ENCODE measurements around the gene CES2.
A peak's percentile ranks its signal among the peaks of the same experiment; 100 is the strongest.

CES2 gene

DNA sequence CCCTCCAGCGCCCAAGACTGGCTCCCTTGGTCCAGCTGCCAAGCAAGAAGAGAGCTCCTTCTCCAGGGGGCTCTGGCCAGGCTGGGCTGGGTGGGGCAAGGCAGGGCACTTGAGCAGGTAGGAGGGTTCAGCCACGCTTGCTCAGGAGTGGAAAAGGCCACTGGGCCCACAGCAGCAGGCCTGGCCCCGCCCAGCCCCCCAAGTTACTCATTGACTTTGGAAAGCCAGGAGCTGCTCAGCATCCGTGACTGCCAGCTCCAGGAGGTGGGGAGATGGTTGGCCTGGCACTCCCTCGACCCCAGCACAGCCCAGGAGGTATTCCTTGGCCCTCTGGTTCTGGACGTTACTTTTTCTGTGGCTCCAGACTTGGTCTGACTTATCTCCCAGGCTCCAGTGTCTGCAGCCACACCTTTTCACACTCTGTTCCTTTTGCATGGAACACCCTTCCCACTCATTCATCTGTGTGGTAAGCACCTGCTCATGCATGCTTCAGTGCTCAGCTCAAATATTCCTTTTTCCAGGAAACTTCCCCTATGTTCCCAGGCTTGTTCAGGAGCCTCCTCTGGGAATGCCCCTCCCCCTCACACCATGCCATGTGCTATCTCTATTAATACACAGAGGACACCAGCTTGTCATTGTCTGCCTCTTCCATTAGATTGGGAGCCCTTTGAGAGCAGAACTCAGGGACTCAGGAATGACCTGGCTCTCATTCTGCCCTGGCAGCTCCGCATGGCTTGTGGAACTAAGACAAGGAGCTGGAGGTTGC is 16.3 kb upstream of the CES2 start, which contains the start of gene CDH16:
CDH16 (minus strand) TSS at position 83 of the 766 bp plus-strand sequence. CDS start 820 bp downstream, outside the sequence.
- no peak for DNase-seq (ENCODE audit: low read depth in 2 of 2)

- no peak for DNase-seq (ENCODE audit: low read depth in 2 of 2)
Measured at GRCh38 chr16:66919569-66920298, 15.6 kb upstream of the CES2 start.

DNA sequence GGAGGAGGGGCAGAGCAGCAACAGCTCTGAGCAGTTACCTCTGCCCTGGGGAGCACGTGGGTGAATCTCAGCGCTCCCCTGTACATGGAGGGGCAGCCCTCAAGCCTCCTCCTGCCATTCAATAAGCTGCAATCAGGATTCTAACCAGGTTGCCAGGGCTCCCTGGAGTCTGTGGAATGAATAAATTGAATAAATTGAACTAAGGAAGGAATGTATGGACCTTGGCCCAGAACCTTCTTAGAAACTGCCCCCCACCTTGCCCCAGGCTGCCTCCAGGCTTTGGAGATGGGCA is 15.1 kb upstream of the CES2 start:
- DNase-seq (ENCODE audit: low read depth in 2 of 2): no peak

DNA sequence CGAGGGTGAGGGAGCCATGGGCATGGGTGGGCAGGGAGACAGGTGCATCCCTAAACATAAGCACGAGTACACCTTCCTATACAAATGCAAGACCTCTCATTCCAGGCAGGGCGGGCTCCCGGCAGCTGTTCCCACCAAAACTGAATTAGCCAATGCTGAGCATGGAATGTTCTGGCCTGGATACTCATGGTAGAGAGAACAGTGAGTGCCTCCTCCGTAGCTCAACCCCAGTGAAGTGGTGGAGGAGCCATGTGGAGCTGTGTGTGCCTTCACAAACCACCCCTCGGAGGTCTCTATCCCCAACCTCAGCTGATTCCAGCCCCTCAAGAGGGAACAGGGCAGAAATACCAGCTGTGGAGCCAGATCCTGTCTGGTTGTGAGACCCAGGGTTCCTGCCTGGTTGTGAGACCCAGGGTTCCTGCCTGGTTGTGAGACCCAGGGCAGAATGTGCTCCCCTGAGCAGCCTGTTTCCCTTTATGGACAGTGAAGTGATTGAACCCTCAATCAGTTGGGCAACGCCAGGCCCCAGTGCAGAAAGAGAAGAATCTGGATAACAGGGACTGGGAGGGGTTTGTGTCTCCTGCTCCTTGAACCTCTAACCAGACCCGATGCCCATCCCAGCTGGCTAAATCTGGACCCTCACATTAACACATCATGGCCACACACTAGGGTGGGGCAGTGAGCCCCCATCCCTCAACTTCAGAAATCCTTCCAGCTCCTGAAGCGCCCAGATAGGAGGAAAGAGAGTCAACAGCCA is 14.2 kb upstream of the CES2 start:
- no peak for DNase-seq (ENCODE audit: low read depth in 2 of 2)

- DNase-seq (ENCODE audit: low read depth in 2 of 2): no peak
Measured at GRCh38 chr16:66921729-66922450, 13.4 kb upstream of the CES2 start.

GRCh38 chr16:66923247-66923731 is 12.0 kb upstream of the CES2 start:
- DNase-seq (ENCODE audit: low read depth in 2 of 2): no peak

DNA sequence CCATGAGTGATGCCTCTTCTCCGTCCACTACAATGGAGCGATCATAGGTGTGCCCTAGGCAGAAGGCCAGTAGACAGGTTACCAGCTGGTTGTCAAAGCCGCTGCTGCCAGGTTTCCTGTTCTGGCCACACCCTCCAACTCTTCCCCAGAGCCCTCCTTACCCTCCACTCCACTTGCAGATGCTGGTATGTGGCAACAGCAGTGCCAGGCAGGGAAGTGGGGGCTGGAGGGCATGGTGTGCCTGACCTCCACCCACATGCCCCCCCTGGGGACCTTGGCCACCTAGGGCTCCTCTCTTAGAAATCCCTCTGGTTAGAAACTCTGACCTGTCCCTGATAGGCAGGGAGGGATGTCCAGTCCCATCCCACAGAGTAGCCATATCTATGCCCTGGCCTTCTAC is 11.4 kb upstream of the CES2 start:
- no peak for DNase-seq (ENCODE audit: low read depth in 2 of 2)

DNA sequence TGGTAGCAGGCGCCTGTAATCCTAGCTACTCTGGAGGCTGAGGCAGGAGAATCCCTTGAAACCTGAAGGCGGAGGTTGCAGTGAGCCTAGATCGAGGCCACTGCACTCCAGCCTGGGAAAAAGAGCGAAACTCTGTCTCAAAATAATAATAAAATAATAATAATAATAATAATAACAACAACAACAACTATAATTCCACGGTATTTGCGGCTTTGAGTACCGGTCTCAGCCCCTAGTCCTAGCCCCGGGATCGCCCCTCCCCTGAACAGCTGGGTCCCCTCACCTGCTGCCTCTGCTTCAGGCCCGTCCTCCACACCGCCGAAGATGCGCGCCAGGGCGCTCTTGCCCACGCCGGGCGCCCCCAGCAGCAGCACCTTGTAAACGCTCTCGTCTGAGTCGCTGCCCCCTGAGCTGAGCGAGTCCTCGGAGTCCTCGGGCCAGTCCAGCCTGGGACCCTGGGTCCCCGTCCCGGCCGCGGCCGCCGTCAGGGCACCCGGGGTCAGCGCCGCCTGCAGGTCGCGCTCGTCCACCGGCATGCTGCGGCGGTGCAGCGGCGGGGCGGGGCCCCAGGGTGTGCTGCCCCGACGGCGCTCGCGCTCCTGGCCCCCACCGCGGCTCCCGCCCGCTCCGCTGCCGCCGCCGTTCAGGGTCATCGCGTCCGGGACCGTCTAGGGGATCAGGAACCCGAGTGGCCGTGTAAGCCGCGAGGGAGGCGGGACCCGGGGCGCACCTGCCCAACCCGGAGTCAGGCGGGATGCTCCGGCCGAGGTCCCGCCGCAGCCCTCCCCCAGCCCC is 10.6 kb upstream of the CES2 start:
- peak in 1 of 2 donors; percentile 27 for DNase-seq (ENCODE audit: low read depth in 2 of 2)

DNA sequence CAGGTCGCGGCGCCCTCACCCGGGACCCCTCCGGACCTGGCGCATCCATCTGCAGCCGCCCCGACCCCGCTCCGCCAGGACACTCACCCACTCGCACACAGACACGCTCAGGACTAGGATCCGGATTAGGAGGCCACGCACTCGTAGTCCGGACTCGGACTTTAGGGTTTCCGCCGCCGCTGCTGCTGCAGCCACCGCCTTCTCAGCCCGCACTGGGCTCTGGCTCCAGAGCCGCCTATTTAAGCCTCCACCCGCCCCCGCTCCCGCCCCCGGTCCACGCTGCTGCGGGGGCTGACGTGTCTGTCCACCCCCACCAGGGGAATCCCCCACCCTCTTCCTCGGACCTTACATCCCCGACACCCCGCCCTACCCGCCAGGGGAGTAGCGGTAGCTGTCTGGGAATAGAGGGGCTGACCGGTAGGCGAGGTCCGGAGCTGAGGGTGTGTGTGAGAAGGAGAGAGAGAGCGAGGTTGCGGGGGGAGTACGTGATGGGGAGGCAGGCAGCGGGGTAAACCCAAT is 9.9 kb upstream of the CES2 start, which contains the start of gene RRAD:
RRAD (minus strand) TSS at position 214 of the 519 bp plus-strand sequence. CDS start 356 bp downstream, outside the sequence.
- peak in 1 of 2 donors; percentile 38 for DNase-seq (ENCODE audit: low read depth in 2 of 2)

DNA sequence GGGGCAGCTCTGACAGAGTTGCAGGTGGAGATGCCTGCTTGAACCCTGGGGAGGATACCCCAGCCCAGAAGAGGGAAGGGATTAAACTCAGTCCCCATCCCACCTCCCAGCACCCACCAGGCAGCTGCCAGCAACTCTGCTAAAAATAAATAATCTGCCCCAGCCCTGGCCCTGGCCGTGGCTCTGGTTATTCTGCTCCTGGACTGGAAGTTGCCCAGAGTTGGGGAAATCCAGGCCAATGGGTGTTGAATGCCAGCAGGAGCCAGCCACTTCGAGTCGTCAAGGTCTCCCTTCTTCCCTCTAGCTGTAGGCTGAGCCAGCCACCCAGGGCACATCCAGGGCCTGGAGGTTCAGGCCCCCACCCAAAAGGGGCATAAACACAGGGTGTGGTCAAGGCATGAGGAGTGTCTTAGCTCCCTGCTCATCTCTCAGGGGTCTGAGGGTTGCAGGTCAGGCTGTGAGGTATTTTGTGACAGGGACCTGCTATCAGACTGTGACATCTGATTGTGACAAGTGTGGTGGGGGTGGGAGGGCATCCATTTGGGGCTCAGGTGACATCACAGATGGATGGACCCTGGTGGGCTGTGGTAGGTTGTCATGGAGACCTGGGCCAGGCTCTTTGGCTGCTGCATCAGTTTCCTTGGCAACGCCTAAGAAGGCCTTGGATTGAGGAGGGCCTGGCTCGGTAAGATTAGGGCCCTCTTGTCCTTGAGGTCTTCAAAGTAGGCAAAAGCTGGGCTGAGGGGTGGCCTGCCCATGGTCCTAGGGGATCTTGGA is 9.0 kb upstream of the CES2 start:
- no peak for DNase-seq (ENCODE audit: low read depth in 2 of 2)

GRCh38 chr16:66926961-66927436 is 8.3 kb upstream of the CES2 start:
- no peak for DNase-seq (ENCODE audit: low read depth in 2 of 2)

DNA sequence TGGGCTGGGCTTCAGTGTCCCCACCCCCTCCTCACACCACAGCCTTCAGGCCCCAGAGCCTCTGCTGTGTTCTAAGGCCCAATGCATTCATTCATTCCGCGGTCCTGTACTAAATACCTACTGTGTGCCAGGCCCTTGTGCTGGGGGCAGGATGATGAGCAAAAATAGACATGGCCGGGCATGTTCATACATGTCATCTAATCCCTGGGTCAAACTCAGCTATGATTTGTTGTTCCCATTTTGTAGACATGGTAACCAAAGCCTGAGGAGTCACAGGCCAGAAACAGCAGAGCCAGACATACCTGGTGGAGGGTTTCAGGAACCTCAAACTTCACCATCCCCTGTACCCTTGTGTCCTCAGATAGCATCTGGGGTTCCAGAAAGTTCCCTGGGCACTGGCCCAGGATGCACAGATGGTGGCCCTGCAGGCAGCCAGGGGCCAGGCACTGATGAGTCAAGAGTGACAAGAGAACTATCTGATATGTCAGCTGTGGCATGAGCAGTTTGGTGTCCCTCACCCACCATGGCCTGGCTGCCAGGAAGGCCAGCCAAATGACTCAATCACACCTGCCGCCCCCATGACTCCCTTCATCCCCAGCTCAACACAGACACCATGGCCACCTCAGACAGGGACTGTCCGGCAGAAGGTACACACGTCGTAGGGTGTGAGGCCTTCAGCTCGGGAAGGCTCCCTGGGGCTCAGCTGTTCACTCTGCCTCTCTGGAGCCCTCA is 7.2 kb upstream of the CES2 start:
- DNase-seq (ENCODE audit: low read depth in 2 of 2): no peak

DNA sequence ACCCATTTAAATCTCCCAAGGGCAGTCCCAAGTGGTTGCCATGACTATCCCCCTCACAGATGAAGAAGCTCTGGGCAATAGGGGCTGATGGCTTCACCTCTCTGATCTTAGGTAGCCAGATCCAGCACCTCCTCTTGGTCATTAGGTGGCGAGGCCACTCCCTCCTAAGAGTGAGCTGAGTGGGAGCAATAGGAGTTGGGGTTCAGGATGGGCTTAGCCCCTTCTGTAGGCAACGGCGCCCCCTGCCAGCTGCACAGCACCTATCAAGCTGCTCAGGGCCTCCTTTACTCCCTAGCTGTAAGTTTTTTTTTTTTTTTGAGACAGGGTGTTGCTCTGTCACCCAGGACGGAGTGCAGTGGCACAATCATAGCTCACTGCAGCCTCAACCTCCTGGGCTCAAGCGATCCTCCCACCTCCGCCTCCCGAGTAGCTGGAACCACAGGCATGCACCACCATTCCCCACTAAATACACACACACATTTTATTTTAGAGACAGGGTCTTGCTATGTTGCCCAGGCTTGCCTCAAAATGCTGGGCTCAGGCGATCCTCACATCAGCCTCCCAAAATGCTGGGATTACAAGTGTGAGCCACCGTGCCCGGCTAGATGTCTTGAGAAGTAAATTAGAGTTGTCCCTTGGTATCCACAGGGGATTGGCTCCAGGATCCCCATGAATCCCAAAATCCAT is 6.5 kb upstream of the CES2 start:
- peak in 1 of 2 donors; percentile 17 for DNase-seq (ENCODE audit: low read depth in 2 of 2)

DNA sequence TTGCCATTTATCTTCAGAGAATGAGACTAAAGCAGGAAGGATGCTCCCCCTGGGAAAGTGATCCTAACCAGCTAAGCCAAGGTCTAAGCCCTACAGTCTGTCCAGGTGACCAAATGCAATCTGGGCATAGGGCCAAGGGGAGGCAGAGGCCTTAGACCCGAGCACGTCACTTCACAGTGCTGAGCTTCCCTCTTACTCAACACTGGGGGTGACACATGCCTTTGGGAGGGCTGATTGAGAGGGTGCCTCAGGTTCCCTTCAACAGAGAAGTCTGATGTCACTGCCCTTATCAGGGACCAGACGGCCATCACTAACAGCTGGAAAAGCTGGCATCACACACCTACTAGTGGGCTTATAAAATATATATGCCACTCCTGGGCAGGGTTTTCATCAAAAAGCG is 5.1 kb upstream of the CES2 start:
- no peak for DNase-seq (ENCODE audit: low read depth in 2 of 2)

- DNase-seq (ENCODE audit: low read depth in 2 of 2): no peak
Measured at GRCh38 chr16:66931665-66932064, 3.7 kb upstream of the CES2 start.

DNA sequence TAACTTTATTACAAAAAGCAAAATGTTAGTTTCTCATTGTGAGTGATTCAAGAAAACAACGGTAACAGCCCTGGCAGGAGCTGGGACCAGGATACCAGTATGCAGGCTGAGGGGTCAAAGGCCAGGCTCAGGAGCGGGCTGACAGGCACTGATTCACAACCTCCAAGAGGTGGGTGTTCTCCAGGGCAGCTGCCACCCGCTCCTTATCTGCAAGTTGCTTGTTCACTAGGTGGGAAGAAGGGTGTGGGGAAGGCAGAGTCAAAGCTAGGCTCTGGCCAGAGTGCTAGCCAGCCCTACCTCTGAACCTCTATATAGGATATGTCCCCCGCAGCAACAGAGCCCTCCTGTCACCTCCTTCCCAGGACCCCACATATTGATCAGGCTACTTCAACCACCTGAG is 3.2 kb upstream of the CES2 start:
- DNase-seq (ENCODE audit: low read depth in 2 of 2): no peak

- peak; percentile 51 for DNase-seq (ENCODE audit: low read depth in 2 of 2)
Measured at GRCh38 chr16:66933776-66934137, 1.6 kb upstream of the CES2 start.

- peak; percentile 76 to 84 for DNase-seq (ENCODE audit: low read depth in 2 of 2)
Measured at GRCh38 chr16:66934138-66934838, 1.0 kb upstream of the CES2 start, which contains the start of gene CIAO2B. CIAO2B (minus strand) TSS chr16:66934402; CDS start chr16:66934364, 38 bp downstream.
